ENCODE data around the gene MRPS5.
A peak's percentile ranks its signal among the peaks of the same experiment; 100 is the strongest.

The MRPS5 gene

DNA sequence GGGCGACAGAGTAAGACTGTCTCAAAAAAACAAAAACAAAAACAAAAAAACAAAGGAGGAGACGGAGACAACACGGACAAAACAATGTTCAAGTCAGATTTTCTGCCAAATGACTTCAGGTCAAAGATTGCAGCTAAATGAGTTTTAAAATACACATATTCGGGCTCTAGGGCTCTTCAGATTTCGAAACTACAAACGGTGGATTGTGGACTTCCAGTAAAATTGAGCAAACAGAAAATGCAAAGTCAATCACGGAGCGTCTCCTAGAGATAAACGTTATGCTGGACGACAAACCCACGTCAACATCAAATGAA is 558 bp downstream of the MRPS5 start:
- TF ChIP-seq, protein P1, sequence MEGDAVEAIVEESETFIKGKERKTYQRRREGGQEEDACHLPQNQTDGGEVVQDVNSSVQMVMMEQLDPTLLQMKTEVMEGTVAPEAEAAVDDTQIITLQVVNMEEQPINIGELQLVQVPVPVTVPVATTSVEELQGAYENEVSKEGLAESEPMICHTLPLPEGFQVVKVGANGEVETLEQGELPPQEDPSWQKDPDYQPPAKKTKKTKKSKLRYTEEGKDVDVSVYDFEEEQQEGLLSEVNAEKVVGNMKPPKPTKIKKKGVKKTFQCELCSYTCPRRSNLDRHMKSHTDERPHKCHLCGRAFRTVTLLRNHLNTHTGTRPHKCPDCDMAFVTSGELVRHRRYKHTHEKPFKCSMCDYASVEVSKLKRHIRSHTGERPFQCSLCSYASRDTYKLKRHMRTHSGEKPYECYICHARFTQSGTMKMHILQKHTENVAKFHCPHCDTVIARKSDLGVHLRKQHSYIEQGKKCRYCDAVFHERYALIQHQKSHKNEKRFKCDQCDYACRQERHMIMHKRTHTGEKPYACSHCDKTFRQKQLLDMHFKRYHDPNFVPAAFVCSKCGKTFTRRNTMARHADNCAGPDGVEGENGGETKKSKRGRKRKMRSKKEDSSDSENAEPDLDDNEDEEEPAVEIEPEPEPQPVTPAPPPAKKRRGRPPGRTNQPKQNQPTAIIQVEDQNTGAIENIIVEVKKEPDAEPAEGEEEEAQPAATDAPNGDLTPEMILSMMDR (conservative IDR thresholded peaks at IDR 0.05; ENCODE audit: low read depth) = no peak
- H3K27ac ChIP-seq = peak overlapping the region; percentile 85
- POLR2A ChIA-PET (ENCODE audit: low non-redundant PET) = no interaction called here
- CTCF ChIA-PET = interaction anchor here (0.6 to 1.5 kb wide), 4 partner anchors 39 to 386 kb away, joined by 3 to 8 read pairs (median 4); partner anchors contain the start of gene ZNF514
- DNase-seq (ENCODE audit: low spot score) = no peak

GRCh38 chr2:95115418-95115817 is 6.2 kb downstream of the MRPS5 start:
- TF ChIP-seq, protein P1 (conservative IDR thresholded peaks at IDR 0.05; ENCODE audit: low read depth) = peak; percentile 87
- H3K27ac ChIP-seq = no peak overlapping the region
- DNase-seq (ENCODE audit: low spot score) = peak; percentile 63
- ChIA-PET CTCF (interaction anchor here (0.5 to 1.3 kb wide), 8 partner anchors 12 to 92 kb away, joined by 3 to 5 read pairs (median 3); partner anchors contain the start of gene MAL), POLR2A (ENCODE audit: low non-redundant PET) (no interaction called here)

GRCh38 chr2:95113464-95113863 is 8.1 kb downstream of the MRPS5 start:
- TF ChIP-seq, protein P1 (conservative IDR thresholded peaks at IDR 0.05; ENCODE audit: low read depth) = no peak
- CTCF ChIA-PET = no interaction called here
- POLR2A ChIA-PET (ENCODE audit: low non-redundant PET) = no interaction called here
- H3K27ac ChIP-seq = no peak overlapping the region
- no peak for DNase-seq (ENCODE audit: low spot score)

DNA sequence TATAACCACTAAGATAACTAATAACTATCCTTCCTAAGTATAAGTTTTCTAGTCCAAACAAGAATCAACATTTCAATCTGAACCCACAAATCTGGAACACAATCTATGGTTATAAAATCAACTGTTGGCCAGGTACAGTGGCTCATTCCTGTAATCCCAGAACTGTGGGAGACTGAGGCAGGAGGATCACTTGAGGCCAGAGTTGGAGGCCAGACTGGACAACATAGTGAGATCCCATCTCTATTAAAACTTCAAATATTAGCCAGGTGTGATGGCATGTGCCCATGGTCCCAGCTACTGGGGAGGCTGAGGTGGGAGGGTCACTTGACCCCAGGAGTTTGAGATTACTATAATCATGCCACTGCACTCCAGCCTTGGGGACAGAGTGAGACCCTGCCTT is 11.2 kb downstream of the MRPS5 start:
- POLR2A ChIA-PET (ENCODE audit: low non-redundant PET) = no interaction called here
- no peak for DNase-seq (ENCODE audit: low spot score)
- CTCF ChIA-PET = no interaction called here
- TF ChIP-seq, protein P1 (conservative IDR thresholded peaks at IDR 0.05; ENCODE audit: low read depth) = no peak
- H3K27ac ChIP-seq = no peak overlapping the region

DNA sequence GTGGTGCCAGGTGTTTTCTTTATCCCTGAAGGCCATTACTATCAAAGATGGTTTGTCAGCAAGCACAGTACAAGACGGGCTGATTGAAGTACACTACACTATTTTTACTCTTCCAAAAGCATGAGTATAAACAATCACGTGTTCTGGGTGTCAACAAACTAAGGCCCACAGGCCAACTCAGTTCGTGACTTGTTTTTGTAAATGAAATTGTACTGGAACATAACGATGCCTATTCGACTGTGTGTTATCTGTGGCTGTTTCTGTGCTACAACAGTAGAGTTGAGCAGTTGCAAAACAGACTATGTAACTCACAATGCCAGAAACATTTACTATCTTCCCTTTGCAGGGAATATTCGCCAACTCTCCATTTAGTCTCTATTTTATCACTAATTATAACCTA is 12.3 kb downstream of the MRPS5 start:
- H3K27ac ChIP-seq = no peak overlapping the region
- no peak for DNase-seq (ENCODE audit: low spot score)
- ChIA-PET POLR2A (ENCODE audit: low non-redundant PET) (no interaction called here), CTCF (no interaction called here)
- TF ChIP-seq, protein P1 (conservative IDR thresholded peaks at IDR 0.05; ENCODE audit: low read depth) = no peak

DNA sequence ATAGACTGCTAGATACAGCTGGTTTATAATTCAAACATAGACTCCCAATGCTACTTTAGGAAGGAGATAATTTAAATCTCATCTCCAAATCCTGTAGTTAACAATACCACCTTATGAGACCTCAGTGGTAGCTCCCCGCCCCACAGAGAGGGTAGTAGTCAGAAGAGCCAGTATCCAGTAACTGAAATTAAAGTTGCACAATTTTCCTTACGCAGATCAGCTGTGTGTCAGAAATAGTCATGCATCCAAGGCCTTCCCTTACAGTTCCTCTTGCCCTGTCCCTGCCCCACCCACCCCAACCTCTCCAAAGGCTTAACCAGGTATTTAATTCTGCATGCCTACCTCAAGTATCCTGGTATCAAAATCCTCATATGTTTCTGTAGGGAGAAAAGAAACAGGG is 15.5 kb downstream of the MRPS5 start:
- TF ChIP-seq, protein P1 (conservative IDR thresholded peaks at IDR 0.05; ENCODE audit: low read depth) = no peak
- no peak for DNase-seq (ENCODE audit: low spot score)
- no peak overlapping the region for H3K27ac ChIP-seq
- ChIA-PET POLR2A (ENCODE audit: low non-redundant PET) (no interaction called here), CTCF (no interaction called here)

GRCh38 chr2:95104606-95105005 is 17.0 kb downstream of the MRPS5 start:
- ChIA-PET CTCF (no interaction called here), POLR2A (ENCODE audit: low non-redundant PET) (no interaction called here)
- no peak for DNase-seq (ENCODE audit: low spot score)
- H3K27ac ChIP-seq = no peak overlapping the region
- TF ChIP-seq, protein P1 (conservative IDR thresholded peaks at IDR 0.05; ENCODE audit: low read depth) = no peak
